GM21619 (cell line): ENCODE data around the gene SEC14L1.
"Not testable (repeated sequence)": the region's sequence is repeated elsewhere in the genome, so short reads cannot be mapped to it uniquely, and the experiment has no call there.

Experiments
- ATAC-seq: cut with Tn5 transposase; IDR thresholded peaks from one replicate; pipeline ENCODE4 v1.9.1; 2021; ENCODE audit not compliant: unreplicated experiment

SEC14L1 gene

GRCh38 chr17:77231076-77231871 lies 90.5 kb downstream of the SEC14L1 start:
- ATAC-seq = no peak

GRCh38 chr17:77233127-77233526 lies 92.4 kb downstream of the SEC14L1 start:
- ATAC-seq = no peak

GRCh38 chr17:77233635-77234334 lies 93.0 kb downstream of the SEC14L1 start:
- ATAC-seq = no peak

- ATAC-seq = no peak
These were observed 93.9 kb downstream of the SEC14L1 start for GRCh38 chr17:77234695-77235094.

GRCh38 chr17:77235370-77235941 lies 94.7 kb downstream of the SEC14L1 start:
- ATAC-seq = no peak

- no peak for ATAC-seq
These were observed 96.7 kb downstream of the SEC14L1 start for GRCh38 chr17:77237232-77238008.

- no peak for ATAC-seq
These were observed 100.2 kb downstream of the SEC14L1 start for GRCh38 chr17:77240976-77241375.

GRCh38 chr17:77242118-77242851 lies 101.5 kb downstream of the SEC14L1 start:
- ATAC-seq = no peak

- ATAC-seq = peak; percentile 56
These were observed 104.6 kb downstream of the SEC14L1 start for GRCh38 chr17:77245162-77245926.

GRCh38 chr17:77246110-77247047 lies 105.6 kb downstream of the SEC14L1 start:
- peak; percentile 17 for ATAC-seq

GRCh38 chr17:77247048-77247541 lies 106.3 kb downstream of the SEC14L1 start:
- ATAC-seq = peak; percentile 39

- ATAC-seq = no peak
These were observed 106.8 kb downstream of the SEC14L1 start for GRCh38 chr17:77247609-77248008.

GRCh38 chr17:77248216-77249114 lies 107.7 kb downstream of the SEC14L1 start:
- no peak for ATAC-seq

GRCh38 chr17:77251622-77252183 lies 110.9 kb downstream of the SEC14L1 start:
- no peak for ATAC-seq

- not testable (repeated sequence) for ATAC-seq
These were observed 111.5 kb downstream of the SEC14L1 start for GRCh38 chr17:77252306-77252705.

GRCh38 chr17:77253611-77254051 lies 112.9 kb downstream of the SEC14L1 start:
- no peak for ATAC-seq
